Activated CD8-positive, alpha-beta memory T cell treated with anti-CD3 and anti-CD28 coated beads, Interleukin-2, amount 50 U/mL, for 4 hours (primary cell): Measurements from ENCODE around the gene LOC128125822.
A peak's percentile ranks its signal among the peaks of the same experiment; 100 is the strongest.
"Not testable (repeated sequence)": the region's sequence is repeated elsewhere in the genome, so short reads cannot be mapped to it uniquely, and the experiment has no call there.

ENCODE experiments used
- DNase-seq: peaks from one replicate; pipeline ENCODE4 v3.0.0-alpha.2; 2020

LOC128125822 gene

GRCh38 chr6:63584566-63584965, 12.3 kb downstream of the LOC128125822 start:
- DNase-seq, result no peak

- not testable (repeated sequence) for DNase-seq
Observed at GRCh38 chr6:63585652-63586051, 13.4 kb downstream of the LOC128125822 start.

GRCh38 chr6:63589952-63590411, 17.7 kb downstream of the LOC128125822 start:
- DNase-seq, result no peak

- no peak for DNase-seq
Observed at GRCh38 chr6:63592886-63593285, 20.6 kb downstream of the LOC128125822 start.

GRCh38 chr6:63597141-63598048, 25.1 kb downstream of the LOC128125822 start:
- DNase-seq, result no peak

- peak; percentile 72 for DNase-seq
Observed at GRCh38 chr6:63598049-63599036, 26.1 kb downstream of the LOC128125822 start.

GRCh38 chr6:63599243-63599642, 27.0 kb downstream of the LOC128125822 start:
- DNase-seq, result no peak

- DNase-seq, result no peak
Observed at GRCh38 chr6:63600136-63600535, 27.9 kb downstream of the LOC128125822 start.

GRCh38 chr6:63609231-63609630, 37.0 kb downstream of the LOC128125822 start:
- DNase-seq, result no peak

- DNase-seq, result no peak
Observed at GRCh38 chr6:63610944-63611343, 38.7 kb downstream of the LOC128125822 start.

GRCh38 chr6:63611560-63611959, 39.3 kb downstream of the LOC128125822 start:
- no peak for DNase-seq

- no peak for DNase-seq
Observed at GRCh38 chr6:63615590-63615989, 43.3 kb downstream of the LOC128125822 start.
